HCT116 (cell line): Measurements from ENCODE around the gene TMTC2. TPM values are rescaled to one million over a fixed set of nuclear protein-coding genes. Genes with fewer than 3 reads are reported as not detected.

Experiments
- ATAC-seq: fragments of 200-7000 bp; cut with Tn5 transposase; 2 replicates; pipeline ENCODE4 v1.9.1; 2020; ENCODE audit warnings: mild to moderate bottlenecking, moderate library complexity
- BruUV-seq: library from RNA; stranded (reverse); fragments of 400-500 nt; replicated peaks from 2 replicates; lab custom pipeline; 2021; lab: Mats Ljungman, UMichigan
- CTCF ChIA-PET: fragments of 300-600 bp; sonication (Branson Sonifier 250); formaldehyde crosslinking; loops from one replicate; lab custom pipeline; 2021; ENCODE audit warnings: antibody characterized with exemption; lab: Charles Lee
- POLR2A ChIA-PET: fragments of 300-600, 350-600 bp; sonication (Branson Sonifier 250); formaldehyde crosslinking; loops from one replicate; lab custom pipeline; 2021; ENCODE audit warnings: antibody characterized with exemption; lab: Charles Lee
- RAD21 ChIA-PET, 2 experiments: fragments of 300-600 bp; sonication (Branson Sonifier 250); formaldehyde crosslinking; loops; one replicate each; lab custom pipeline; 2023; ENCODE audit warnings: low total read pairs in 2 of 2; ENCODE audit not compliant: uncharacterized antibody in 2 of 2, unreplicated experiment in 2 of 2, low non-redundant PET in 1 of 2; lab: Charles Lee
- DNase-seq: peaks from one replicate; pipeline ENCODE4 v3.0.0-alpha.2; 2010; ENCODE audit warnings: low read depth, low spot score
- H2AFZ ChIP-seq: fragments of 200-600 bp; shearing (Covaris generic), sonication (generic); 2 replicates; pipeline ENCODE4 v1.6.1; 2017; ENCODE audit warnings: low read depth, mixed run types, mixed read lengths, antibody characterized with exemption, low read length; ENCODE audit not compliant: poor library complexity, severe bottlenecking
- H3K27ac ChIP-seq: 2 replicates; pipeline ENCODE4 v1.5.1; 2012; ENCODE audit warnings: low read depth, low read length
- H3K27me3 ChIP-seq: fragments of 200-600 bp; sonication (generic); 2 replicates; pipeline ENCODE4 v1.6.1; 2016; ENCODE audit warnings: mixed run types, low read length, mixed read lengths; ENCODE audit not compliant: insufficient read depth
- H3K36me3 ChIP-seq, 2 experiments: fragments of 200-500 bp in 1 of 2; fragments of 200-600 bp in 1 of 2; sonication (Bioruptor generic) in 1 of 2; sonication (generic) in 1 of 2; 2 replicates each; pipeline versions ENCODE4 v1.5.1 to v1.6.1; 2014 to 2016; ENCODE audit warnings: low read length in 2 of 2, inconsistent platforms in 1 of 2, mixed read lengths in 1 of 2, mixed run types in 1 of 2; ENCODE audit not compliant: insufficient read depth in 2 of 2, control insufficient read depth in 1 of 2
- H3K4me1 ChIP-seq, 2 experiments: fragments of 200-600 bp in 1 of 2; sonication (generic) in 1 of 2; 2 replicates each; pipeline versions ENCODE4 v1.5.1 to v1.6.1; 2012 to 2017; ENCODE audit warnings: low read length in 2 of 2, inconsistent platforms in 1 of 2, mild to moderate bottlenecking in 1 of 2, mixed read lengths in 1 of 2, mixed run types in 1 of 2, moderate library complexity in 1 of 2; ENCODE audit not compliant: insufficient read depth in 2 of 2, control insufficient read depth in 1 of 2
- H3K4me2 ChIP-seq: fragments of 200-600 bp; sonication (generic); 2 replicates; pipeline ENCODE4 v1.6.1; 2017; ENCODE audit warnings: mixed run types, low read length, mixed read lengths
- H3K4me3 ChIP-seq, 2 experiments: fragments of 200-600 bp in 1 of 2; sonication (generic) in 1 of 2; replicated peaks in 1 of 2; 2 replicates each; pipeline ENCODE4 v1.5.1; 2011 to 2016; ENCODE audit warnings: low read length in 2 of 2, control low read depth in 1 of 2, low read depth in 1 of 2, mild to moderate bottlenecking in 1 of 2, mixed read lengths in 1 of 2, mixed run types in 1 of 2
- H3K79me2 ChIP-seq: fragments of 200-600 bp; sonication (generic); 2 replicates; pipeline ENCODE4 v1.6.1; 2017; ENCODE audit warnings: mild to moderate bottlenecking, mixed run types, low read length, moderate library complexity, mixed read lengths; ENCODE audit not compliant: insufficient read depth
- H3K9ac ChIP-seq: fragments of 200-600 bp; sonication (generic); 2 replicates; pipeline ENCODE4 v1.6.1; 2016; ENCODE audit warnings: low read length, mixed read lengths
- H3K9me2 ChIP-seq: fragments of 200-600 bp; sonication (generic), shearing (Covaris generic); 2 replicates; pipeline ENCODE4 v1.6.1; 2017; ENCODE audit warnings: mixed run types, mild to moderate bottlenecking, moderate library complexity; ENCODE audit not compliant: insufficient read depth
- H3K9me3 ChIP-seq, 2 experiments: fragments of 200-500 bp in 1 of 2; fragments of 200-600 bp in 1 of 2; sonication (Bioruptor generic) in 1 of 2; sonication (generic) in 1 of 2; 2 replicates each; pipeline ENCODE4 v1.6.1; 2014 to 2017; ENCODE audit warnings: low read length in 2 of 2, mixed read lengths in 2 of 2, inconsistent platforms in 1 of 2, low read depth in 1 of 2, mild to moderate bottlenecking in 1 of 2, mixed run types in 1 of 2, moderate library complexity in 1 of 2; ENCODE audit not compliant: control insufficient read depth in 1 of 2, insufficient read depth in 1 of 2
- H4K20me1 ChIP-seq: fragments of 200-600 bp; sonication (generic), shearing (Covaris generic); 2 replicates; pipeline ENCODE4 v1.6.1; 2017; ENCODE audit warnings: mixed run types, mild to moderate bottlenecking, moderate library complexity; ENCODE audit not compliant: insufficient read depth
- EGR1 ChIP-seq: IDR thresholded peaks from 2 replicates; pipeline ENCODE4 v1.6.1; 2012; ENCODE audit warnings: low read depth
- EZH2 ChIP-seq: fragments of 200-600 bp; sonication (generic); IDR thresholded peaks from 2 replicates; pipeline ENCODE4 v1.6.1; 2017; ENCODE audit warnings: antibody characterized with exemption, mixed run types
- FOSL1 ChIP-seq: IDR thresholded peaks from 2 replicates; pipeline ENCODE4 v1.6.1; 2012; ENCODE audit warnings: low read depth
- SIN3A ChIP-seq: IDR thresholded peaks from 2 replicates; pipeline ENCODE4 v1.6.1; 2012; ENCODE audit warnings: low read depth
- SRF ChIP-seq: IDR thresholded peaks from 2 replicates; pipeline ENCODE4 v1.6.1; 2012; ENCODE audit warnings: low read depth
- intact Hi-C: fragments of 100-400 bp; cut with micrococcal nuclease; formaldehyde crosslinking; loops from 2 replicates; pipeline ENCODE4 v1.10.0; 2022
- total RNA-seq: library from RNA; stranded (reverse); gene quantifications from one replicate; pipeline ENCODE4 v1.2.1, GENCODE V29; 2021; ENCODE audit not compliant: unreplicated experiment
- TF ChIP-seq, protein P1 (sequence below): IDR thresholded peaks from 2 replicates; pipeline ENCODE4 v1.6.1; 2012; ENCODE audit warnings: low read depth
- TF ChIP-seq, protein P2 (sequence below), 3 experiments: fragments of 200-600 bp in 1 of 3; sonication (generic) in 1 of 3; IDR thresholded peaks in 2 of 3; conservative IDR thresholded peaks in 1 of 3; 2 replicates each; pipeline ENCODE4 v1.5.1; 2012 to 2017; ENCODE audit warnings: low read depth in 2 of 3, low read length in 2 of 3, antibody characterized with exemption in 1 of 3, borderline replicate concordance in 1 of 3, control low read depth in 1 of 3, mild to moderate bottlenecking in 1 of 3, mixed read lengths in 1 of 3, mixed run types in 1 of 3, moderate library complexity in 1 of 3; ENCODE audit not compliant: insufficient read depth in 1 of 3

Gene TMTC2
- total RNA-seq, 1 experiment from 2014 or later = 11.5 TPM

- ChIA-PET CTCF (no interaction called here), POLR2A (no interaction called here), RAD21 (no interaction called here)
- ATAC-seq = no peak
- Histone ChIP-seq H3K9me2 (no peaks in the 10 kb centered on the region), H4K20me1 (no peaks in the 10 kb centered on the region), H3K4me1 (no peaks in the 10 kb centered on the region), H3K4me3 (no peak overlapping the region), H3K79me2 (no peaks in the 10 kb centered on the region), H3K36me3 (no peaks in the 10 kb centered on the region), H3K9me3 (no peaks in the 10 kb centered on the region), H3K4me2 (no peak overlapping the region), H3K27ac (no peak overlapping the region), H3K27me3 (no peaks in the 10 kb centered on the region), H3K9ac (no peak overlapping the region), H2AFZ (no peak overlapping the region)
- BruUV-seq = no TSS peak
- intact Hi-C loops = no loop called here
- DNase-seq = no peak
- TF ChIP-seq EZH2 (no peak), FOSL1 (no peak), SRF (no peak), EGR1 (no peak), SIN3A (no peak)
- TF ChIP-seq, protein P1, sequence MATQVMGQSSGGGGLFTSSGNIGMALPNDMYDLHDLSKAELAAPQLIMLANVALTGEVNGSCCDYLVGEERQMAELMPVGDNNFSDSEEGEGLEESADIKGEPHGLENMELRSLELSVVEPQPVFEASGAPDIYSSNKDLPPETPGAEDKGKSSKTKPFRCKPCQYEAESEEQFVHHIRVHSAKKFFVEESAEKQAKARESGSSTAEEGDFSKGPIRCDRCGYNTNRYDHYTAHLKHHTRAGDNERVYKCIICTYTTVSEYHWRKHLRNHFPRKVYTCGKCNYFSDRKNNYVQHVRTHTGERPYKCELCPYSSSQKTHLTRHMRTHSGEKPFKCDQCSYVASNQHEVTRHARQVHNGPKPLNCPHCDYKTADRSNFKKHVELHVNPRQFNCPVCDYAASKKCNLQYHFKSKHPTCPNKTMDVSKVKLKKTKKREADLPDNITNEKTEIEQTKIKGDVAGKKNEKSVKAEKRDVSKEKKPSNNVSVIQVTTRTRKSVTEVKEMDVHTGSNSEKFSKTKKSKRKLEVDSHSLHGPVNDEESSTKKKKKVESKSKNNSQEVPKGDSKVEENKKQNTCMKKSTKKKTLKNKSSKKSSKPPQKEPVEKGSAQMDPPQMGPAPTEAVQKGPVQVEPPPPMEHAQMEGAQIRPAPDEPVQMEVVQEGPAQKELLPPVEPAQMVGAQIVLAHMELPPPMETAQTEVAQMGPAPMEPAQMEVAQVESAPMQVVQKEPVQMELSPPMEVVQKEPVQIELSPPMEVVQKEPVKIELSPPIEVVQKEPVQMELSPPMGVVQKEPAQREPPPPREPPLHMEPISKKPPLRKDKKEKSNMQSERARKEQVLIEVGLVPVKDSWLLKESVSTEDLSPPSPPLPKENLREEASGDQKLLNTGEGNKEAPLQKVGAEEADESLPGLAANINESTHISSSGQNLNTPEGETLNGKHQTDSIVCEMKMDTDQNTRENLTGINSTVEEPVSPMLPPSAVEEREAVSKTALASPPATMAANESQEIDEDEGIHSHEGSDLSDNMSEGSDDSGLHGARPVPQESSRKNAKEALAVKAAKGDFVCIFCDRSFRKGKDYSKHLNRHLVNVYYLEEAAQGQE = no peak
- TF ChIP-seq, protein P2, sequence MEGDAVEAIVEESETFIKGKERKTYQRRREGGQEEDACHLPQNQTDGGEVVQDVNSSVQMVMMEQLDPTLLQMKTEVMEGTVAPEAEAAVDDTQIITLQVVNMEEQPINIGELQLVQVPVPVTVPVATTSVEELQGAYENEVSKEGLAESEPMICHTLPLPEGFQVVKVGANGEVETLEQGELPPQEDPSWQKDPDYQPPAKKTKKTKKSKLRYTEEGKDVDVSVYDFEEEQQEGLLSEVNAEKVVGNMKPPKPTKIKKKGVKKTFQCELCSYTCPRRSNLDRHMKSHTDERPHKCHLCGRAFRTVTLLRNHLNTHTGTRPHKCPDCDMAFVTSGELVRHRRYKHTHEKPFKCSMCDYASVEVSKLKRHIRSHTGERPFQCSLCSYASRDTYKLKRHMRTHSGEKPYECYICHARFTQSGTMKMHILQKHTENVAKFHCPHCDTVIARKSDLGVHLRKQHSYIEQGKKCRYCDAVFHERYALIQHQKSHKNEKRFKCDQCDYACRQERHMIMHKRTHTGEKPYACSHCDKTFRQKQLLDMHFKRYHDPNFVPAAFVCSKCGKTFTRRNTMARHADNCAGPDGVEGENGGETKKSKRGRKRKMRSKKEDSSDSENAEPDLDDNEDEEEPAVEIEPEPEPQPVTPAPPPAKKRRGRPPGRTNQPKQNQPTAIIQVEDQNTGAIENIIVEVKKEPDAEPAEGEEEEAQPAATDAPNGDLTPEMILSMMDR (IDR thresholded peaks at IDR 0.05 in 2 of 3, conservative IDR thresholded peaks at IDR 0.05 in 1 of 3; ENCODE audit: borderline replicate concordance in 1 of 3, insufficient read depth in 1 of 3, low read depth in 2 of 3, low read length in 2 of 3) = no peak
Measured at GRCh38 chr12:83179999-83180398, 493.3 kb downstream of the TMTC2 start.
